Thyroid gland (tissue), 4 donors: ENCODE results near the gene KCNJ6.

Source experiments
- CTCF ChIP-seq, 6 experiments: fragments of 200-600 bp in 3 of 6; fragments of 450-650 bp in 3 of 6; sonication (generic) in 3 of 6; IDR thresholded peaks; one replicate each; pipeline ENCODE4 v1.5.1; 2016 to 2019; ENCODE audit warnings: antibody characterized with exemption in 6 of 6, mild to moderate bottlenecking in 2 of 6, inconsistent platforms in 1 of 6, moderate library complexity in 1 of 6
- POLR2A ChIP-seq, 2 donors: fragments of 450-650 bp; IDR thresholded peaks; one replicate each; pipeline ENCODE4 v1.6.1; 2017; ENCODE audit warnings: antibody characterized with exemption in 2 of 2, mild to moderate bottlenecking in 2 of 2, moderate library complexity in 1 of 2

GRCh38 chr21:37558676-37559211 is 357.5 kb downstream of the KCNJ6 start:
- TF ChIP-seq CTCF (IDR thresholded peaks at IDR 0.05) (no peak), POLR2A (IDR thresholded peaks at IDR 0.05) (no peak)
